H1 (cell line): ENCODE measurements around the gene MROH2A. TPM values are rescaled to one million over a fixed set of nuclear protein-coding genes. Genes with fewer than 3 reads are reported as not detected.

Experiments used
- CTCF ChIA-PET: fragments of 300-600 bp; sonication (Branson Sonifier 250); formaldehyde crosslinking; loops from one replicate; lab custom pipeline; 2021; ENCODE audit not compliant: partially characterized antibody; lab: Charles Lee
- POLR2A ChIA-PET: fragments of 300-600 bp; sonication (Branson Sonifier 250); formaldehyde crosslinking; loops from one replicate; lab custom pipeline; 2021; ENCODE audit warnings: inconsistent platforms; ENCODE audit not compliant: partially characterized antibody; lab: Charles Lee
- DNase-seq, 2 experiments: peaks; one replicate each; pipeline versions ENCODE4 v3.0.0 to v3.0.0-alpha.2; 2010 to 2022; ENCODE audit warnings: low spot score in 2 of 2, low read depth in 1 of 2, mixed read lengths in 1 of 2
- FAIRE-seq: peaks from 2 replicates; lab custom pipeline; 2011; peaks lifted over from hg19 to GRCh38; lab: Jason Lieb, UNC
- H2AFZ ChIP-seq: 2 replicates; pipeline ENCODE4 v1.8.1; 2012; ENCODE audit warnings: low read length, inconsistent platforms
- H2AK5ac ChIP-seq: 2 replicates; pipeline ENCODE4 v1.6.1; 2013; ENCODE audit warnings: low read depth, low read length
- H2BK120ac ChIP-seq: replicated peaks from 2 replicates; pipeline ENCODE3; 2013; ENCODE audit warnings: low read depth, low read length, inconsistent platforms
- H2BK12ac ChIP-seq: 2 replicates; pipeline ENCODE4 v1.6.1; 2013; ENCODE audit warnings: low read depth, low read length
- H2BK15ac ChIP-seq: 2 replicates; pipeline ENCODE4 v1.6.1; 2013; ENCODE audit warnings: low read length
- H2BK20ac ChIP-seq: 2 replicates; pipeline ENCODE4 v1.6.1; 2013; ENCODE audit warnings: low read length
- H2BK5ac ChIP-seq: 2 replicates; pipeline ENCODE4 v1.6.1; 2013; ENCODE audit warnings: low read depth, low read length
- H3K14ac ChIP-seq: 2 replicates; pipeline ENCODE4 v1.6.1; 2013; ENCODE audit warnings: inconsistent platforms; ENCODE audit not compliant: insufficient read length
- H3K18ac ChIP-seq: 2 replicates; pipeline ENCODE4 v1.6.1; 2013; ENCODE audit warnings: low read length; ENCODE audit errors: extremely low read depth
- H3K23ac ChIP-seq: 2 replicates; pipeline ENCODE4 v1.6.1; 2013; ENCODE audit warnings: inconsistent platforms; ENCODE audit not compliant: insufficient read length
- H3K23me2 ChIP-seq: 2 replicates; pipeline ENCODE4 v1.6.1; 2013; ENCODE audit warnings: low read depth, low read length
- H3K27ac ChIP-seq: 2 replicates; pipeline ENCODE4 v1.6.1; 2011; ENCODE audit warnings: low read depth, low read length, inconsistent platforms
- H3K27me3 ChIP-seq, 4 experiments: replicated peaks in 1 of 4; 1 replicate in 1 of 4; 2 replicates in 3 of 4; pipeline versions ENCODE4 v1.6.1 to v1.8.1; 2011 to 2013; ENCODE audit warnings: low read length in 3 of 4, mild to moderate bottlenecking in 3 of 4, inconsistent platforms in 2 of 4, mixed read lengths in 2 of 4, moderate library complexity in 1 of 4; ENCODE audit not compliant: control insufficient read depth in 3 of 4, insufficient read depth in 3 of 4; ENCODE audit errors: extremely low read depth in 1 of 4
- H3K36me3 ChIP-seq, 4 experiments: 2 replicates each; pipeline versions ENCODE4 v1.6.1 to v1.8.1; 2011 to 2013; ENCODE audit warnings: mild to moderate bottlenecking in 4 of 4, low read length in 3 of 4, moderate library complexity in 2 of 4, control low read depth in 1 of 4, inconsistent platforms in 1 of 4; ENCODE audit not compliant: insufficient read depth in 4 of 4, control insufficient read depth in 2 of 4
- H3K4ac ChIP-seq: replicated peaks from 2 replicates; pipeline ENCODE3; 2013; ENCODE audit warnings: low read length, low read depth, mixed read lengths, inconsistent platforms; ENCODE audit not compliant: insufficient read length
- H3K4me1 ChIP-seq, 4 experiments: replicated peaks in 1 of 4; 1 replicate in 1 of 4; 2 replicates in 3 of 4; pipeline versions ENCODE4 v1.6.1 to v1.8.1; 2011 to 2013; ENCODE audit warnings: low read length in 3 of 4, inconsistent platforms in 2 of 4, mixed read lengths in 1 of 4; ENCODE audit not compliant: insufficient read depth in 4 of 4, control insufficient read depth in 3 of 4
- H3K4me2 ChIP-seq, 2 experiments: 2 replicates each; pipeline versions ENCODE4 v1.6.1 to v1.8.1; 2011 to 2013; ENCODE audit warnings: low read depth in 2 of 2, low read length in 2 of 2, control low read depth in 1 of 2, inconsistent platforms in 1 of 2, mild to moderate bottlenecking in 1 of 2; ENCODE audit not compliant: insufficient read depth in 1 of 2
- H3K4me3 ChIP-seq, 4 experiments: fragments of 200-600, 300-600 bp in 1 of 4; sonication (generic), shearing (Covaris generic), sonication (Bioruptor Twin) in 1 of 4; 2 replicates each; pipeline versions ENCODE4 v1.5.1 to v1.8.1; 2011 to 2016; ENCODE audit warnings: low read length in 4 of 4, low read depth in 3 of 4, control low read depth in 2 of 4, inconsistent platforms in 2 of 4, mild to moderate bottlenecking in 2 of 4, mixed read lengths in 1 of 4, moderate library complexity in 1 of 4; ENCODE audit not compliant: insufficient read depth in 2 of 4; ENCODE audit errors: extremely low read depth in 1 of 4
- H3K56ac ChIP-seq: replicated peaks from 2 replicates; pipeline ENCODE3; 2013; ENCODE audit warnings: low read depth, mild to moderate bottlenecking, mixed read lengths, low read length, inconsistent platforms; ENCODE audit not compliant: insufficient read length
- H3K79me1 ChIP-seq: 2 replicates; pipeline ENCODE4 v1.6.1; 2013; ENCODE audit warnings: low read depth, low read length, control low read depth
- H3K79me2 ChIP-seq, 2 experiments: 2 replicates each; pipeline versions ENCODE4 v1.6.1 to v1.8.1; 2012 to 2013; ENCODE audit warnings: low read length in 2 of 2, mild to moderate bottlenecking in 2 of 2, inconsistent platforms in 1 of 2; ENCODE audit not compliant: insufficient read depth in 2 of 2, control insufficient read depth in 1 of 2
- H3K9ac ChIP-seq, 4 experiments: replicated peaks in 1 of 4; 1 replicate in 1 of 4; 2 replicates in 3 of 4; pipeline versions ENCODE4 v1.6.1 to v1.8.1; 2011 to 2013; ENCODE audit warnings: low read depth in 3 of 4, low read length in 3 of 4, control low read depth in 2 of 4, mild to moderate bottlenecking in 2 of 4, moderate library complexity in 2 of 4, inconsistent platforms in 1 of 4; ENCODE audit errors: extremely low read depth in 1 of 4
- H3K9me3 ChIP-seq, 2 experiments: 2 replicates each; pipeline versions ENCODE4 v1.6.1 to v1.8.1; 2012 to 2013; ENCODE audit warnings: mild to moderate bottlenecking in 2 of 2, moderate library complexity in 2 of 2, control low read depth in 1 of 2, inconsistent platforms in 1 of 2, low read depth in 1 of 2, low read length in 1 of 2, mixed read lengths in 1 of 2; ENCODE audit not compliant: insufficient read depth in 2 of 2
- H4K20me1 ChIP-seq, 2 experiments: replicated peaks in 1 of 2; 2 replicates each; pipeline versions ENCODE3 to v1.8.1; 2011 to 2013; ENCODE audit warnings: inconsistent platforms in 2 of 2, low read length in 2 of 2, mild to moderate bottlenecking in 1 of 2; ENCODE audit not compliant: insufficient read depth in 2 of 2, control insufficient read depth in 1 of 2
- H4K5ac ChIP-seq: 2 replicates; pipeline ENCODE4 v1.6.1; 2013; ENCODE audit warnings: low read length, low read depth, mixed read lengths, inconsistent platforms; ENCODE audit not compliant: insufficient read length
- H4K8ac ChIP-seq: 2 replicates; pipeline ENCODE4 v1.8.0; 2013; ENCODE audit warnings: mild to moderate bottlenecking, moderate library complexity, low read length, inconsistent platforms; ENCODE audit not compliant: insufficient read depth; ENCODE audit errors: extremely low read depth
- H4K91ac ChIP-seq: replicated peaks from 2 replicates; pipeline ENCODE3; 2013; ENCODE audit warnings: low read length, mixed read lengths, inconsistent platforms; ENCODE audit not compliant: insufficient read length
- CBX5 ChIP-seq: fragments of 300-800, 300-1000 bp; sonication (generic); IDR thresholded peaks from 2 replicates; pipeline ENCODE4 v1.7.1; 2016; ENCODE audit warnings: antibody characterized with exemption, low read length, low read depth
- CBX8 ChIP-seq: fragments of 300-800, 300-1000 bp; sonication (generic); IDR thresholded peaks from 2 replicates; pipeline ENCODE4 v1.7.1; 2016; ENCODE audit warnings: low read depth, low read length, borderline replicate concordance
- KDM1A ChIP-seq: fragments of 200-600, 300-600 bp; sonication (generic); IDR thresholded peaks from 2 replicates; pipeline ENCODE4 v1.7.1; 2016; ENCODE audit warnings: mild to moderate bottlenecking, low read length, borderline replicate concordance
- SIN3A ChIP-seq, 2 experiments: IDR thresholded peaks in 1 of 2; conservative IDR thresholded peaks in 1 of 2; 2 replicates each; pipeline ENCODE4 v1.6.1; 2011 to 2012; ENCODE audit warnings: low read length in 2 of 2, improper control_type of control experiment in 1 of 2, low read depth in 1 of 2, mild to moderate bottlenecking in 1 of 2
- TAF7 ChIP-seq: optimal IDR thresholded peaks from 2 replicates; pipeline ENCODE3; 2011; ENCODE audit warnings: low read depth, mild to moderate bottlenecking, inconsistent platforms, low read length, moderate library complexity, borderline replicate concordance
- TEAD4 ChIP-seq: IDR thresholded peaks from 2 replicates; pipeline ENCODE4 v1.6.1; 2012; ENCODE audit warnings: low read depth, low read length, inconsistent platforms, mixed read lengths
- whole genome bisulfite sequencing, 2 experiments: shearing (Covaris generic) in 1 of 2; methylation state at CpG; one replicate each; pipeline versions ENCODE4 v1.1.6 to v1.1.7; 2013 to 2015; ENCODE audit warnings: low lambda C conversion rate in 2 of 2, mixed read lengths in 2 of 2, inconsistent platforms in 1 of 2, low coverage in 1 of 2, missing lambda C conversion rate in 1 of 2; ENCODE audit not compliant: insufficient replicate concordance in 2 of 2, insufficient coverage in 1 of 2, insufficient read length in 1 of 2; ENCODE audit errors: extremely low coverage in 1 of 2, missing lambda C conversion rate in 1 of 2; 5-methylcytosine and 5-hydroxymethylcytosine counted together
- polyA plus RNA-seq, 7 experiments: library from polyadenylated mRNA; depleted of rRNA in 3 of 7; stranded (reverse) in 5 of 7; unstranded in 2 of 7; fragments of >200 nt in 5 of 7; fragments of 200-250 nt in 2 of 7; gene quantifications; 1 replicate in 5 of 7; 2 replicates in 1 of 7; 4 replicates in 1 of 7; pipeline versions ENCODE4 v1.2.1 to v1.2.3, GENCODE V29; 2011 to 2013; ENCODE audit warnings: missing spikeins in 2 of 7, mixed read lengths in 2 of 7
- total RNA-seq: library from RNA; stranded (reverse); fragmentation: NEBNext Ultra II Directional; extraction: Animal tissue kit (Norgen Biotek cat#: 25700); gene quantifications from 2 replicates; pipeline ENCODE4 v1.2.1, GENCODE V29; 2021
- TF ChIP-seq, protein P1 (sequence below): IDR thresholded peaks from 2 replicates; pipeline ENCODE4 v1.6.1; 2012; ENCODE audit warnings: inconsistent platforms

Gene MROH2A
- total and polyA plus RNA-seq, 2 of the 8 experiments (the other 6 are each of a cell fraction or from before 2014, with no cell fraction given) = not detected

DNA sequence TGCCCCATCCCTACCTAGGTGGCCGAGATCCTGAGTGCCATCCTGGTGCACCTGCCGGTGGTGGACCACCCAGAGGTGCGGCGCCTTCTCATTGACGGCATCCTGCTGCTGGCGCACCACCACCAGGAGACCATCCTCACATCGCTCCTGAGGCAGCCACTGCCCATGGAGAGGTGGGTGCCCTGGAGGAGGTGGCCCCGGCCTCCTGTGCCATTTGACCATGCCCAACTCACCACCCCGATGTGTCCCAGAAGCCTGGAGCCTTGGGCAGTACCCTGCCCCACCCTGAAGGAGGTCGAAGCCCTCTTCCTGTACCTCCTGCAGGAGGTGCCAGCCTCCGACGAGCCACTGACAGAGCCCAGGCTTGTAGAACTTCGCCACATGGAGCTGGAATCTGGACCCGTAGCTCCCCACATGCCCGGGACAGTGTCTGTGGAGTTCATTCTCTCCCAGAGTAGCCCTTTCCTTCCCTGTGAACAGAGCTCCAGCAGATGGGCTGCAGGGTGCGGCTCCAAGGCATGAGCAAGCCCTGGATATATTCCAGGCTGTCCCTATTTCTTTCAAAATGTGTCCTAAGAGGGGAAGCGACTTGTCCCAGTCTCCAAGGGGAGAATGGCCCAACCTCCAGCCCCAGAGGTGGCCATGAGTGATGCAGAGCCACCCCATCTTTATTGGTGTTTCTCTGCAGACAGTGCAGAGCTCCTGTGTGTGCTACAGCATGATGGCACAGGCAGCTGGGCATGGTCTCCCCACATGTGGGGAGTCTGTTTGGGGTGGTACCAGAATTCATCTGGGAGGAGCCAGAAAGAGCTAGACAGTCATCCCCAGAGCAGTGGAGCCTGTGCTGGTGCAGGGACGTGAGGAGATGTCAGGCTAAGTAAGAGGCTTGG is 42.0 kb downstream of the MROH2A start:
- no peaks in the 10 kb centered on the region for H3K79me2 ChIP-seq
- WGBS, 2 experiments = 93% methylated on average over 18 of the region's 18 CpGs; no CpG with 5 or more reads in 1 of the 2 experiments

More for the DNA sequence above, 42.0 kb downstream of the MROH2A start:
- H3K9ac ChIP-seq = no peak overlapping the region
- H3K4me1 ChIP-seq = no peaks in the 10 kb centered on the region
- H3K23me2 ChIP-seq = no peaks in the 10 kb centered on the region
- no peak overlapping the region for H3K27ac ChIP-seq
- POLR2A ChIA-PET = no interaction called here
- no peak overlapping the region for H2AK5ac ChIP-seq
- no peak overlapping the region for H4K5ac ChIP-seq
- FAIRE-seq (no peak), DNase-seq (no peak)
- H3K14ac ChIP-seq = no peak overlapping the region
- no peak overlapping the region for H3K23ac ChIP-seq
- H4K20me1 ChIP-seq = no peaks in the 10 kb centered on the region
- no peaks in the 10 kb centered on the region for H3K36me3 ChIP-seq
- H4K91ac ChIP-seq = no peak overlapping the region
- no peak overlapping the region for H3K4ac ChIP-seq
- H3K18ac ChIP-seq = no peak overlapping the region
- H3K4me3 ChIP-seq = no peak overlapping the region
- H2BK5ac ChIP-seq = no peak overlapping the region
- no peak for TF ChIP-seq TAF7
- TF ChIP-seq CBX5 = no peak
- TF ChIP-seq KDM1A = no peak
- TF ChIP-seq, protein P1, sequence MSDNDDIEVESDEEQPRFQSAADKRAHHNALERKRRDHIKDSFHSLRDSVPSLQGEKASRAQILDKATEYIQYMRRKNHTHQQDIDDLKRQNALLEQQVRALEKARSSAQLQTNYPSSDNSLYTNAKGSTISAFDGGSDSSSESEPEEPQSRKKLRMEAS = no peak
- TF ChIP-seq TEAD4 = no peak
- TF ChIP-seq SIN3A (conservative IDR thresholded peaks at IDR 0.05 in 1 of 2, IDR thresholded peaks at IDR 0.05 in 1 of 2; ENCODE audit: low read depth in 1 of 2, low read length in 2 of 2) = no peak
- TF ChIP-seq CBX8 = no peak
- no peak overlapping the region for H4K8ac ChIP-seq
- no peaks in the 10 kb centered on the region for H3K79me1 ChIP-seq
- H2BK20ac ChIP-seq = no peak overlapping the region
- H3K56ac ChIP-seq = no peak overlapping the region
- no peaks in the 10 kb centered on the region for H3K9me3 ChIP-seq
- no peak overlapping the region for H2BK120ac ChIP-seq
- H2BK15ac ChIP-seq = no peak overlapping the region
- H3K4me2 ChIP-seq = no peak overlapping the region
- CTCF ChIA-PET = interaction anchor here (1.0 to 1.2 kb wide), 2 partner anchors 109 to 394 kb away, joined by 3 to 4 read pairs; no protein-coding TSS in a partner anchor
- no peaks in the 10 kb centered on the region for H3K27me3 ChIP-seq
- H2BK12ac ChIP-seq = no peak overlapping the region
- H2AFZ ChIP-seq = no peak overlapping the region
